Duodenal mucosa (tissue), 2 donors: ENCODE measurements around the gene PLA2G4A.

Source experiments
- H3K27ac ChIP-seq: one replicate; pipeline ENCODE4 v1.7.0; 2013; ENCODE audit warnings: low read depth, low read length
- H3K27me3 ChIP-seq, 2 donors: one replicate each; pipeline ENCODE4 v1.7.0; 2013; ENCODE audit warnings: low read length in 2 of 2, control low read depth in 1 of 2; ENCODE audit not compliant: insufficient read depth in 2 of 2, control insufficient read depth in 1 of 2
- H3K36me3 ChIP-seq, 2 donors: one replicate each; pipeline ENCODE4 v1.7.0; 2013; ENCODE audit warnings: low read length in 2 of 2, control low read depth in 1 of 2; ENCODE audit not compliant: insufficient read depth in 2 of 2, control insufficient read depth in 1 of 2
- H3K4me1 ChIP-seq, 2 donors: one replicate each; pipeline ENCODE4 v1.7.0; 2013; ENCODE audit warnings: low read length in 2 of 2, control low read depth in 1 of 2; ENCODE audit not compliant: insufficient read depth in 2 of 2, control insufficient read depth in 1 of 2
- H3K4me3 ChIP-seq, 2 donors: one replicate each; pipeline ENCODE4 v1.7.0; 2013; ENCODE audit warnings: low read length in 2 of 2, low read depth in 1 of 2
- H3K9ac ChIP-seq, 2 donors: one replicate each; pipeline ENCODE4 v1.7.0; 2013; ENCODE audit warnings: low read length in 2 of 2, low read depth in 1 of 2
- H3K9me3 ChIP-seq, 2 donors: one replicate each; pipeline ENCODE4 v1.7.0; 2013; ENCODE audit warnings: low read length in 2 of 2, control low read depth in 1 of 2; ENCODE audit not compliant: control insufficient read depth in 1 of 2

PLA2G4A gene

DNA sequence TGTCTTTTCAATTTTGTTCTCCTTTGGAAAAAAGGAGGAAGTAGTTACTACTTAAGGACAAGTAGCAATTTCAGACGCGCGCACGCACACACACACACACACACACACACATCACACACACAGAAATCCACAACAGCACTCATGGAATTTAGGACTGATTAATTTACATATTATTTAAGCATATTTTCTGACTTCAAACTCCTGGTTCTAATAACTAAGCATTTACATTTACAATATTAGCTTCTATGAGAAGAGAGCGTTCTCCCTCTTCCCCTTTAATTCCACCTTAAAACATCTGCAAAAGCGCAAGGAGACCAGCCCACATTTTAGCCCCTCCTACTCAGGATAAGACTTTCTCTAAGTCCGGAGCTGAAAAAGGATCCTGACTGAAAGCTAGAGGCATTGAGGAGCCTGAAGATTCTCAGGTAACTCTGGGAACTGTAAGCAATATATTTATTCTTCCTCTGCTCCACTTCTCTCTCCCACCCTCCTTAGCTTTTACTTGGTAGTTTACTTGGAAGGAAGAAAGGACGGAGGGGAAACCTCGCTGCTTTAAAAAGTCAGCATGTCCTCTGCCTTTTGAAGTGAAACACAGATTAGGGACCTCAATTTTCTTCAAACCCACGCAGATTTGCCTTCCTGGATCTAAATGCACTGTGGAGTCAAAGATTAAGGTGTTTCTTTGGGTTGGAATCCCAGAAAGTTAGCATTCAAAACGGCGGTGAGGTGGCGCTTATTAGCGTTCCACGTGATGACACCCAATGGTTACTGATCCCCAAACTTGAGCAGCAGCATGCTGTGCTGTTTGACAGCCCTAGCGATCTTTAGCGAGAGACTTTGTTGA, at the start of gene PLA2G4A:
Gene PLA2G4A (plus strand): TSS at position 339 of the 844 bp plus-strand sequence. CDS start 25,406 bp downstream, outside the sequence.
- peak within 1 kb of the TSS; percentile 82 to 98 for H3K4me3 ChIP-seq
- H3K27ac ChIP-seq = peak within 1 kb of the TSS; percentile 12
- H3K9me3 ChIP-seq = no peaks in the 10 kb centered on the region
- no peaks in the 10 kb centered on the region for H3K27me3 ChIP-seq
- no peaks in the 10 kb centered on the region for H3K36me3 ChIP-seq
- H3K9ac ChIP-seq = peak within 1 kb of the TSS; percentile 67 to 88
- peaks cover 0 to 5% of the 10 kb centered on the region in 2 donors for H3K4me1 ChIP-seq

DNA sequence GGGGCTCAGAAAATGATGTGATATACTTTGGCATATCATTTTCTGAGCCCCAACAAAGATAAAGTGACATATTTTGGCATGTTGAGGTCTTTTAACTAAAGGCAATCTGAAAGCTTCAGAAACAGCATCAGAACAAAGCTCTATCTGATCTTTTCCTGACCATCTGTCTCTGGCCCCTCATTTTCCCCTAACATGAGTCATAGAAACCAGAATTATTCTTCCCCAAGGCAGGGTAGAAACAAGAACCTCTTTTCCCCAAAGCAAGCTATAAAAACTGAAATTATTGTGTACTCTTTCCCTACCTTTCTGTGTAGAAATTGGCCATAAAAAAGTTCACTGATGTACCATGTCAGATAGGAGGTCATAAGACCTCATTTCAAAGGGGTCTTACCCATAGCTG, 48.7 kb upstream of the PLA2G4A start:
- Histone ChIP-seq H3K36me3 (no peaks in the 10 kb centered on the region), H3K9me3 (no peaks in the 10 kb centered on the region), H3K9ac (no peak overlapping the region), H3K27me3 (no peaks in the 10 kb centered on the region), H3K27ac (no peak overlapping the region), H3K4me1 (no peaks in the 10 kb centered on the region), H3K4me3 (no peak overlapping the region)

DNA sequence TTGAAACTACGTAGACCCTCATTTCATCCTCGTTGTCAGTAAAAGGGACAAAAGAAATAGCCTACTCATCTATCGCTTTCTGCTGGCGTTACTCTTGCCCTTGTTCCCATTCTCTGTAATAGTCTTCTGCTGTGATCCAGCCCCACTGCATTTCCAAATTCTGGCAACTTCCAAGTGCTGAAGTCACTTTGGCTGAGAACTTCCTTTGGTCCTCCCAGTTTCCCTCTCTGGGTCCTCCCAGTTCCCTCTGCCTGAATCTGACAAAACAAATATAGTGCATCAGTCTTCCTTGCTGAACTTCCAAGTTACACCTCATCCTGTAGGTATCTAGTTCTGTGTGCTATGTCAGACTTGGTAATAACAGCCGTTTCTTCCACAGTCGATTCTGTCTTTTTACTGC, 47.0 kb upstream of the PLA2G4A start:
- no peak overlapping the region for H3K9ac ChIP-seq
- H3K36me3 ChIP-seq = no peaks in the 10 kb centered on the region
- no peak overlapping the region for H3K4me3 ChIP-seq
- H3K27me3 ChIP-seq = no peaks in the 10 kb centered on the region
- H3K4me1 ChIP-seq = no peaks in the 10 kb centered on the region
- no peaks in the 10 kb centered on the region for H3K9me3 ChIP-seq
- no peak overlapping the region for H3K27ac ChIP-seq

DNA sequence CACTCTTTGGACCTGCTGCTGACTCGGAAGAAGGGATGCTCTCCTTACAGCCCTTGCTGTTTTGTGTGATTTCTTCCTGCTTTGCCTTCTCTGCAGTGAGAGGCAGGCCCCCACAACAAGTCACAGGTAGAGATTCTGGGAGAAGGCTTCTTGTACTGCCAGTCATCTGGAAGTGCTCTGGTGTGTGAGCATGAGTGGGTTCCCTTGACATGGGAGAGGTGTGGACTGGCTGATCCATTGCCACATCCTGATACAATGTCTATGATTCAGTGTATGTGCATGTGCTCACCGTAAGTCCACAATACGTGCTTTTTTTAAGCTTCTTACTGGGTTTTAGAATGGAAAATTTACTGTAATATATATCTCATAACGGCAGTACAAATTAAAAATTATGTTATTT, 46.0 kb upstream of the PLA2G4A start:
- Histone ChIP-seq H3K4me1 (no peaks in the 10 kb centered on the region), H3K9me3 (no peaks in the 10 kb centered on the region), H3K27ac (no peak overlapping the region), H3K9ac (no peak overlapping the region), H3K4me3 (no peak overlapping the region), H3K36me3 (no peaks in the 10 kb centered on the region), H3K27me3 (no peaks in the 10 kb centered on the region)

DNA sequence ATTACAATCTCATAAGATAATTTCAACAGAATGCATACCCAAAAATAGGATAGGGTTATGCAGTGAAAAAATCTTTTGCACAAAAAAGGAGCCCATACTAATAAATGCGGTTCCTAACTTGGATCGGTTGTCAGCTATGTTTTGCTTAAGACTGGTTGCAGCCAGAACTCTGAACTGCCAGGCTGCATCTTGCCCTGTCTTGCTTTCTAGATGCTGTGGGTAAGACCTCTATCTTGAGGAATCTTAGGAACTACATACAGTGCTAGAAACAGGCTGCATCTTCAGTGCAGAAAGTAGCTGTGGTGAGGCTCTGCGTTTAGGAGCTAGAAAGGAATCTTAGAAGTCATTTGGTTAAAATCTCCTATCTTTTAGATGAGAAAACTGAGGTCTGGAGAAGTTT, 45.6 kb upstream of the PLA2G4A start:
- Histone ChIP-seq H3K9me3 (no peaks in the 10 kb centered on the region), H3K4me3 (no peak overlapping the region), H3K4me1 (no peaks in the 10 kb centered on the region), H3K27me3 (no peaks in the 10 kb centered on the region), H3K9ac (no peak overlapping the region), H3K27ac (no peak overlapping the region), H3K36me3 (no peaks in the 10 kb centered on the region)

DNA sequence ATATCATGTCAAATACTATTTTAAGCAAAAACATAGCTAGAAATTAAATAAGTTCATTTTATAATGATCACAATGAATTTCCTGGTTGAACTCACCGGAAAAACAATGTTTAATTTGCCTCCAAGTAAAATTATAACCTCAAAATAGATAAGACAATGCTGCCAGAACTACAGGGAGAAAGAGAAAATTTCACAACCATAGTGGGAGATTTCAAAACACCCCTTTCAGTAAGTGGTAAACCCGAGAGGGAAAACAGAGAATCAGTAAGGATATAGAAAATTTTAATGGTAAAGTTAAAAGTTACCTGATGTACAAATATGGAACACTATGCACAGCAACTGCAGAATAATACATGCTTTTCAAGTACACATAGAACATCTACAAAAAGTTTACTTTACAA, 43.2 kb upstream of the PLA2G4A start:
- Histone ChIP-seq H3K9ac (no peak overlapping the region), H3K27me3 (no peaks in the 10 kb centered on the region), H3K4me3 (no peak overlapping the region), H3K9me3 (no peaks in the 10 kb centered on the region), H3K4me1 (no peaks in the 10 kb centered on the region), H3K36me3 (no peaks in the 10 kb centered on the region), H3K27ac (no peak overlapping the region)

DNA sequence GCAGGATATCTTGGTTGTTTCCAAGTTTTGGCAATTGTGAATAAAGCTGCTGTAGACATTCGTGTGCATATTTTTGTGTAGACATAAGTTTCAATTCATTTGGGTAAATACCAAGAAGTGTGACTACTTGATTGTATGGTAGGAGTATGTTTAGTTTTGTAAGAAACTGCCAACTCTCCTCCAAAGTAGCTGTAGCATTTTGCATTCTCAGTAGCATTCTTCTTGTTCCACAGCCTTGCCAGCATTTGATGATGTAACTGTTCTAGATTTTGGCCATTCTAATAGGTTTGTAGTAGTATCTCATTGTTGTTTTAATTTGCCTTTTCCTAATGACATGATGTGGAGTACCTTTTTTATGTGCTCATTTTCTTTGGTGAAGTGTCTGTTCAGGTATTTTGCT, 38.6 kb upstream of the PLA2G4A start:
- H3K27me3 ChIP-seq = no peaks in the 10 kb centered on the region
- H3K4me3 ChIP-seq = no peak overlapping the region
- H3K4me1 ChIP-seq = no peaks in the 10 kb centered on the region

DNA sequence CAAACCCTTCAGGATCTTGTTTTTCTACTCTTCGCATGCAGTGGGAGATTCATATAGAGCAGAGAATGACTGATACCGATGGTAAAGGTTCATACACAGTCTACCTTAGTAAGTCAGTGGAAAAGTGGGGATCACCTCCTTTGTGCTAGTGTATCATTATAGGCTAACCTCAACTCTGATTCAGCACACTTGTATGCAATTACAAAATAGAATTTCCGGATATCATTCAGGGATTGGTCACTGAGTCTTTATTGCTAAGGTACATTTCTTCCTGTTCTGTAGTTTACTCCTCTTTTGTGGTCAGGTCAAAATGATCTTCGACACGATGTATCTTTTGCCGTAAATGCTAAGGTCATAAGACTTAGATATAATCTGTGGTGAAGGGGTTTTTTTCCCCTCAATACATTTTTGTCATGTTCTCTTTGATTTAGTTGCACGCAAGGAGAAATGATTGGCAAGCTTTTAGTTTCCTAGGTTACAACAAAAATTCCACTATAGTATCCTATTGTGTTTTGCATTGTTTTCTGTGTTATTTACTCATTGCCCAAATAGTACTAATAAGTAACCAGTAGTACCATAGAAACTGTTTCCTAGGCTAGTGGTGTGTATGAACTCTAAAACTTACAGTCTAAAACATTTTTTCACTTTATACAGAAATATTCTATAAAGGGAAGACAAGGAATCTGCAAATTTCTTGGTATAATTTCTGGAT, 35.7 kb upstream of the PLA2G4A start:
- no peak overlapping the region for H3K27ac ChIP-seq
- H3K9me3 ChIP-seq = no peaks in the 10 kb centered on the region
- H3K36me3 ChIP-seq = no peaks in the 10 kb centered on the region
- no peak overlapping the region for H3K4me3 ChIP-seq
- no peaks in the 10 kb centered on the region for H3K27me3 ChIP-seq
- H3K4me1 ChIP-seq = no peaks in the 10 kb centered on the region
- no peak overlapping the region for H3K9ac ChIP-seq

More for the DNA sequence above, 38.6 kb upstream of the PLA2G4A start:
- no peaks in the 10 kb centered on the region for H3K36me3 ChIP-seq
- no peak overlapping the region for H3K27ac ChIP-seq
- no peaks in the 10 kb centered on the region for H3K9me3 ChIP-seq
- H3K9ac ChIP-seq = no peak overlapping the region

DNA sequence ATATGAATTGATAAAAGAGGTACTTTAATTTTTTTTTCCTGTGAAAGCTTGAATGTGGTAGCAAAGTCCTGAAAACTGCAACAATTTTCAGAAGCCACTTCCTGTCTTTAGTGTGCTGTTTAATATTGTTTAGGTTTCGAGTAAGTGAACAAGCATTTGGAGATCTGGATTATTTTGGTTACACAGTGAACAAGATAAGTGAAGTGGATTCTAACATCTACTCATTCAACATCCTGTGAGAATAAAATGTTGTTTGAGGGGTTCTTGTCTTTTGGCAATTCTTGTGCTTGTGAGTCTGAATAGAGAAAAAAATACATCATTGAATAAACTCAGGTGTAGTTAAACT, 35.2 kb upstream of the PLA2G4A start:
- no peak overlapping the region for H3K27ac ChIP-seq
- H3K27me3 ChIP-seq = no peaks in the 10 kb centered on the region
- no peak overlapping the region for H3K4me3 ChIP-seq
- no peaks in the 10 kb centered on the region for H3K36me3 ChIP-seq
- no peaks in the 10 kb centered on the region for H3K4me1 ChIP-seq
- no peaks in the 10 kb centered on the region for H3K9me3 ChIP-seq
- H3K9ac ChIP-seq = no peak overlapping the region

DNA sequence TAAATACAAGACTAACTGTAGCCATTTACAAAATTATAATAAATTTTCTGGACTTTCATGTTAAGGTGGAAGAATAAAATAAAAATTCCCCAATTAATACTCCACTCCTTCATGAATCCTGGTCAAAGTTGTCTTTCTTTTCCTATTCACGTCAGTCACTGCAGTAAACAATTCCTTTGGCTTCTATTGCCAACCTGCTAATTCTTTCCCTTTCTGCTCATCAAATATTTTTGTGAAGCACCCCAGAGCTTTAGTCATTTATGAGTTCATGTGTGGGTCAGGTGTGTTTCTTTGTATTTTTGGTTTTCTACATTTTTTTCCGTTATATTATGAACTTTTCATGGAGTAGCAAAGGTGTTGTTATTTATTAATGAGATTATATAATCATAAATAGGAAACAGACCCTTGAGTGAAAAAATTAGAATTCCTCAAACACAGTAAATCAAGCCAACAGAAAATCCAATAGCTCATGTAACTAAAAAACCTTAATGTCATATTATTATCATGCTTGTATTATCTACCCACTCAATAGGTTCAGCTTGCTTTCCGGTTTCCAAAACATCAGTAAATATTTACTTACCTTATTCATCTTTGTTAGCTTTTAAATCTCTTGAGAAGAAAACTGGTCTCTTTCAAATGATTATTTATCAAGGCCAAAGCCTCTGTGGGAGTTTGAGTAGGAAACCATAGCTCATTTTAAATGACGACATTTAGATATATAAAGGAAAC, 29.6 kb upstream of the PLA2G4A start:
- Histone ChIP-seq H3K9me3 (no peaks in the 10 kb centered on the region), H3K27ac (no peak overlapping the region), H3K27me3 (no peaks in the 10 kb centered on the region), H3K36me3 (no peaks in the 10 kb centered on the region), H3K9ac (no peak overlapping the region), H3K4me1 (no peaks in the 10 kb centered on the region), H3K4me3 (no peak overlapping the region)
